Gastrocnemius medialis (tissue), 4 donors: Measurements from ENCODE around the gene SCAF1.

ENCODE experiments used
- POLR2A ChIP-seq, 2 donors: fragments of 450-650 bp; IDR thresholded peaks; one replicate each; pipeline ENCODE4 v1.6.1; 2017; ENCODE audit warnings: antibody characterized with exemption in 2 of 2, mild to moderate bottlenecking in 2 of 2, moderate library complexity in 2 of 2
- TF ChIP-seq, protein P1 (sequence below), 5 experiments: fragments of 450-650 bp in 3 of 5; fragments of 200-600 bp in 2 of 5; sonication (generic) in 2 of 5; IDR thresholded peaks in 4 of 5; conservative IDR thresholded peaks in 1 of 5; 1 replicate in 4 of 5; 2 replicates in 1 of 5; pipeline ENCODE4 v1.5.1; 2016 to 2019; ENCODE audit warnings: antibody characterized with exemption in 5 of 5, mild to moderate bottlenecking in 3 of 5, moderate library complexity in 3 of 5

DNA sequence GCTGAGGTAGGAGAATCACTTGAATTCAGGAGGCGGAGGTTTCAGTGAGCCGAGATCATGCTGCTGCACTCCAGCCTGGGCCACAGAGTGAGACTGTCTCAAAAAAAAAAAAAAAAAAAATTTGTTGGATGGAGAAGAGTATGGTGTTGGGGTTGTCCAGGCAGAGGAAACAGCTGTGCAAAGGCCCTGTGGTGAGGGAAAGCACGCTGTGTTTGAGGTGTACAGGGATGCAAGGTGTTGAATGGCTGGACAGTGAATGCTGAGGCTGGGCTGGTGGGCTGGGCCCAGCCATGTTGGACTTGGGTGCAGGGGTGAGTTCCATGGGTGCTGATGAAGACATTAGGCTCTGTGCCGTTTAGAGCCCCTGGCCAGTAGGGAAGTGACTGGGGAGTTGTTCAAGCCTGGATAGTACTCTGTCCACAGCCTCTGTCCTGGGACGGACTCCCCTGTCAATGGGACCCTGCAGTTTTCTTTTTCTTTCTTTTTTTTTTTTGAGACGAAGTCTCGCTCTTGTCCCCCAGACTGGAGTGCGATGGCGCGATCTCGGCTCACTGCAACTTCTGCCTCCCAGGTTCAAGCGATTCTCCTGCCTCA is 32.4 kb upstream of the SCAF1 start:
- TF ChIP-seq, protein P1, sequence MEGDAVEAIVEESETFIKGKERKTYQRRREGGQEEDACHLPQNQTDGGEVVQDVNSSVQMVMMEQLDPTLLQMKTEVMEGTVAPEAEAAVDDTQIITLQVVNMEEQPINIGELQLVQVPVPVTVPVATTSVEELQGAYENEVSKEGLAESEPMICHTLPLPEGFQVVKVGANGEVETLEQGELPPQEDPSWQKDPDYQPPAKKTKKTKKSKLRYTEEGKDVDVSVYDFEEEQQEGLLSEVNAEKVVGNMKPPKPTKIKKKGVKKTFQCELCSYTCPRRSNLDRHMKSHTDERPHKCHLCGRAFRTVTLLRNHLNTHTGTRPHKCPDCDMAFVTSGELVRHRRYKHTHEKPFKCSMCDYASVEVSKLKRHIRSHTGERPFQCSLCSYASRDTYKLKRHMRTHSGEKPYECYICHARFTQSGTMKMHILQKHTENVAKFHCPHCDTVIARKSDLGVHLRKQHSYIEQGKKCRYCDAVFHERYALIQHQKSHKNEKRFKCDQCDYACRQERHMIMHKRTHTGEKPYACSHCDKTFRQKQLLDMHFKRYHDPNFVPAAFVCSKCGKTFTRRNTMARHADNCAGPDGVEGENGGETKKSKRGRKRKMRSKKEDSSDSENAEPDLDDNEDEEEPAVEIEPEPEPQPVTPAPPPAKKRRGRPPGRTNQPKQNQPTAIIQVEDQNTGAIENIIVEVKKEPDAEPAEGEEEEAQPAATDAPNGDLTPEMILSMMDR (IDR thresholded peaks at IDR 0.05 in 4 of 5, conservative IDR thresholded peaks at IDR 0.05 in 1 of 5), result no peak
- TF ChIP-seq POLR2A (IDR thresholded peaks at IDR 0.05), result no peak
